GM12865 (cell line): ENCODE measurements around the gene TRIM41.

Experiments
- DNase-seq: peaks from one replicate; pipeline ENCODE4 v3.0.0; 2010; ENCODE audit warnings: low read depth
- H3K4me3 ChIP-seq: 2 replicates; pipeline ENCODE4 v1.5.1; 2011; ENCODE audit warnings: mild to moderate bottlenecking, low read depth, low read length, control low read depth
- TF ChIP-seq, protein P1 (sequence below): IDR thresholded peaks from 2 replicates; pipeline ENCODE4 v1.5.1; 2011; ENCODE audit warnings: low read length, control low read depth, low read depth, inconsistent platforms; ENCODE audit not compliant: insufficient read depth; ENCODE audit errors: missing control alignments

Gene TRIM41

DNA sequence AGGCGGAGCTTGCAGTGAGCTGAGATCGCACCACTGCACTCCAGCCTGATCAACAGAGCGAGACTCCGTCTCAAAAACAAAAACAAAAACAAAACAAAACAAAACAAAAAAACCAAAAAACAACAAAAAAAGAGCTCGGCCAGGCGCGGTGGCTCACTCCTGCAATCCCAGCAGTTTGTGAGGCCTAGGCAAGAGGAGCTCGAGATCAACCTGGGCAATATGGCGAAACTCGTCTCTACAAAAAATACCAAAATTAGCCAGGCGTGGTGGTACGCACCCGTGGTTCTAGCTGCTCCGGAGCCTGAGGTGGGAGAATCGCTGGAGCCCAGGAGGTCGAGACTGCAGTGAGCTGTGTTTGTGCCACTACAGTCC, 38.2 kb upstream of the TRIM41 start:
- H3K4me3 ChIP-seq: peak overlapping the region; percentile 59
- TF ChIP-seq, protein P1, sequence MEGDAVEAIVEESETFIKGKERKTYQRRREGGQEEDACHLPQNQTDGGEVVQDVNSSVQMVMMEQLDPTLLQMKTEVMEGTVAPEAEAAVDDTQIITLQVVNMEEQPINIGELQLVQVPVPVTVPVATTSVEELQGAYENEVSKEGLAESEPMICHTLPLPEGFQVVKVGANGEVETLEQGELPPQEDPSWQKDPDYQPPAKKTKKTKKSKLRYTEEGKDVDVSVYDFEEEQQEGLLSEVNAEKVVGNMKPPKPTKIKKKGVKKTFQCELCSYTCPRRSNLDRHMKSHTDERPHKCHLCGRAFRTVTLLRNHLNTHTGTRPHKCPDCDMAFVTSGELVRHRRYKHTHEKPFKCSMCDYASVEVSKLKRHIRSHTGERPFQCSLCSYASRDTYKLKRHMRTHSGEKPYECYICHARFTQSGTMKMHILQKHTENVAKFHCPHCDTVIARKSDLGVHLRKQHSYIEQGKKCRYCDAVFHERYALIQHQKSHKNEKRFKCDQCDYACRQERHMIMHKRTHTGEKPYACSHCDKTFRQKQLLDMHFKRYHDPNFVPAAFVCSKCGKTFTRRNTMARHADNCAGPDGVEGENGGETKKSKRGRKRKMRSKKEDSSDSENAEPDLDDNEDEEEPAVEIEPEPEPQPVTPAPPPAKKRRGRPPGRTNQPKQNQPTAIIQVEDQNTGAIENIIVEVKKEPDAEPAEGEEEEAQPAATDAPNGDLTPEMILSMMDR: no peak
- DNase-seq: peak; percentile 66

DNA sequence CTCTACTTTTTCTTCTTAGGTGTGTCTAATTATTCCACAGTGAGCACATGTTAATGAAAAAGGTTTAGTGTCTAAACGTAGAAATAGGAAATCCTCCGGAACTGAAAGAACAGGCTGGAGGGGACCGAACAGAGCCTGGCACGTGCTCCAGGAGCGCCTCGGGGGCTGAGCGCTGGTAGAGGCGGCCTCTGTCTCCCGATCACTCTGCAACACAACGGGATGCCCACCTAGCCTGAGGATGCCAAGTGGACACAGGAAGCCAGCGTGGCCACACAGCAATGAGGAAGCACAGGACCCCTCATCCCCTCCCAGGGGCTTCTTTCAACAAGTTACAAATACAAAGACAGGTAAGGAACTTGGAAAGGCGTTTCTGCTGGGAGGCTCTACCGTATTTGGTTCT, 37.5 kb upstream of the TRIM41 start:
- H3K4me3 ChIP-seq: no peak overlapping the region
- no peak for DNase-seq
- TF ChIP-seq, protein P1: no peak

GRCh38 chr5:181186022-181186421, 37.1 kb upstream of the TRIM41 start:
- DNase-seq: no peak
- TF ChIP-seq, protein P1: no peak
- H3K4me3 ChIP-seq: no peak overlapping the region

GRCh38 chr5:181186986-181187499, 36.0 kb upstream of the TRIM41 start:
- TF ChIP-seq, protein P1: no peak
- DNase-seq: peak; percentile 69
- peak overlapping the region; percentile 91 for H3K4me3 ChIP-seq

DNA sequence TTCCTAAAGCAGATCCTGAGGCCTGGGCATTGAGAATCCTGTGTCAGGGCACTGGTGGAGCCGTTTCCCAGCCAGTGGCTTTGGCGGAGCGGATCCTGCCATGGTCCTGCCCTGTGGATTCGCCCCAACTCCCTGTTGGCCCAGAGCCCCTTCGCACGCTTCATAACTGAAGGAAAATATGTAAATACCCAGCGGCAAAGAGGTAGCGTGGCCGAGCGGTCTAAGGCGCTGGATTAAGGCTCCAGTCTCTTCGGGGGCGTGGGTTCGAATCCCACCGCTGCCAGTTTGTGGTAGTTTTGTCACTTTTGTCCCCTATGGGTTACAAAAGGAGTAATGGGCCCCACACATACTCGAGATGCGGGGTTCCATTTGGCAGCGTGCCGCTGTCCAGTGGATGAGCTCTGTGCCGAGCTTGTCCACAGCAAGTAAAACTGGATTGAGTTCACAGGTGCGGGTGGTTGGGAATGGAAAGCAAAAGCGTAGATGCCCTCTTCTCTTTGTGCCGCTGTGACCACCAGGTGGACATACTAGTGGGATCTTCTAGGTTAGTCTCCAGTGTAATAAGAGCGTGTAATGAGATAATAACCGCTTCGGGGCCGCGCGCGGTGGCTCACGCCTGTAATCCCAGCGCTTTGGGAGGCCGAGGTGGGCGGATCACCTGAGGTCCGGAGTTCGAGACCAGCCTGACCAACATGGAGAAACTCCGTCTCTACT, 35.4 kb upstream of the TRIM41 start:
- TF ChIP-seq, protein P1: peak; percentile 23
- peak overlapping the region; percentile 91 for H3K4me3 ChIP-seq
- peak; percentile 88 for DNase-seq

GRCh38 chr5:181188700-181189362, 34.2 kb upstream of the TRIM41 start:
- TF ChIP-seq, protein P1: no peak
- DNase-seq: peak; percentile 89

More at GRCh38 chr5:181188700-181189362, 34.2 kb upstream of the TRIM41 start:
- H3K4me3 ChIP-seq: peak overlapping the region; percentile 91
